ENCODE data around the gene TRMT10A. TPM values are rescaled to one million over a fixed set of nuclear protein-coding genes. Genes with fewer than 3 reads are reported as not detected.

TRMT10A gene
- total and polyA plus RNA-seq, 2 of the 13 experiments (the other 11 are each of a cell fraction or from before 2014, with no cell fraction given) = 3.9 to 12.6 TPM

DNA sequence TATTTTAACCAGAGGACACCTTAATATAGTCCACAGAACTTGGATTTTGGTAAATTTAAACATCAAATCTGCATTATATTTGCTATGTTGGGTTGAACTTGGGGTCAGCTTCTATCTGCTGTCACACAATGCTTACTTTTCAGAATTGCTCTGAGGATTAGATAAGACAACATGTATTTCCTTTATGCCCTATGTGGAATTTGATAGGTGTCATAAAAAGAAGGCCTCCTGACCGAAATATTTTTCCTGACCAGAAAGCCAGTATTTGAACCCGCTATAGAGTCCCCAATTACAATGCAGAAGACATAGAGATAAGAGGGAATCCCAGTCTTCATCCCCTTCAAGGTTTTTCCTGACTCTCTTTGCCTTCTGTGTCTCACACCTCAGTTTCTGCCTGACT, 14.9 kb upstream of the TRMT10A start:
- CTCF ChIA-PET (ENCODE audit: low intra/inter-chr PET ratio, low total read pairs) = no interaction called here
- H3K36me3 ChIP-seq (replicated peaks in 1 of 2; ENCODE audit: control insufficient read depth in 1 of 2, insufficient read depth in 2 of 2, low read length in 2 of 2) = peaks cover 2 to 21% of the 10 kb centered on the region in 2 experiments; a peak in 4 of 5 replicates
- POLR2A ChIA-PET = interaction anchor here (1.0 kb wide), 1 partner anchor 15 kb away, joined by 3 read pairs; the partner anchor contains the start of gene TRMT10A
- FAIRE-seq (no peak), ATAC-seq (no peak), DNase-seq (ENCODE audit: low spot score) (no peak)
- no peaks in the 10 kb centered on the region for H3K27me3 ChIP-seq (ENCODE audit: control insufficient read depth in 1 of 2, insufficient read depth in 2 of 2, low read length in 2 of 2)
- peaks cover 59% of the 10 kb centered on the region for H3K79me2 ChIP-seq (ENCODE audit: insufficient read depth, low read length)
- no peak overlapping the region for H3K4me3 ChIP-seq (replicated peaks in 1 of 3; ENCODE audit: insufficient read depth in 1 of 3, low read depth in 2 of 3, low read length in 3 of 3)
- H3K4me2 ChIP-seq (ENCODE audit: low read depth, low read length) = peak overlapping the region; percentile 60
- no peaks in the 10 kb centered on the region for H3K9me3 ChIP-seq (ENCODE audit: low read length)
- WGBS (ENCODE audit: low lambda C conversion rate) = 95% methylated on average over 2 of the region's 2 CpGs
- no peak overlapping the region for H3K27ac ChIP-seq (ENCODE audit: extremely low read length, insufficient read depth, low read length)
- in situ Hi-C loops (cut with HindIII; ENCODE audit: extremely low pct_ligation_motif_present, low pct_unique_long_range_greater_than_20kb) (no loop called here), intact Hi-C loops (cut with micrococcal nuclease; ENCODE audit: unreplicated experiment) (no loop called here)
- peaks cover 36% of the 10 kb centered on the region for H3K4me1 ChIP-seq (ENCODE audit: insufficient read depth, low read length)
- BruUV-seq (replicated peaks) = no TSS peak
- no peak overlapping the region for H2AFZ ChIP-seq (ENCODE audit: low read length)
- TF ChIP-seq YEATS2 (CRISPR knock-in tag; IDR thresholded peaks at IDR 0.05; ENCODE audit: borderline replicate concordance) = no peak
- TF ChIP-seq ZFAT (CRISPR knock-in tag; conservative IDR thresholded peaks at IDR 0.05) = no peak
- TF ChIP-seq ZNF569 (CRISPR knock-in tag; IDR thresholded peaks at IDR 0.05; ENCODE audit: borderline replicate concordance) = no peak
- no peak for TF ChIP-seq ZNF776 (CRISPR knock-in tag; IDR thresholded peaks at IDR 0.05)
- no peak for TF ChIP-seq MYNN (CRISPR knock-in tag; IDR thresholded peaks at IDR 0.05; ENCODE audit: low read depth)
- no peak for TF ChIP-seq KLF12 (CRISPR knock-in tag; IDR thresholded peaks at IDR 0.05; ENCODE audit: borderline replicate concordance)
- no peak overlapping the region; the same call in 1 of the 2 replicates for H3K9ac ChIP-seq (ENCODE audit: insufficient read depth, low read depth, low read length)
- H4K20me1 ChIP-seq (ENCODE audit: insufficient read depth, low read length) = no peaks in the 10 kb centered on the region

DNA sequence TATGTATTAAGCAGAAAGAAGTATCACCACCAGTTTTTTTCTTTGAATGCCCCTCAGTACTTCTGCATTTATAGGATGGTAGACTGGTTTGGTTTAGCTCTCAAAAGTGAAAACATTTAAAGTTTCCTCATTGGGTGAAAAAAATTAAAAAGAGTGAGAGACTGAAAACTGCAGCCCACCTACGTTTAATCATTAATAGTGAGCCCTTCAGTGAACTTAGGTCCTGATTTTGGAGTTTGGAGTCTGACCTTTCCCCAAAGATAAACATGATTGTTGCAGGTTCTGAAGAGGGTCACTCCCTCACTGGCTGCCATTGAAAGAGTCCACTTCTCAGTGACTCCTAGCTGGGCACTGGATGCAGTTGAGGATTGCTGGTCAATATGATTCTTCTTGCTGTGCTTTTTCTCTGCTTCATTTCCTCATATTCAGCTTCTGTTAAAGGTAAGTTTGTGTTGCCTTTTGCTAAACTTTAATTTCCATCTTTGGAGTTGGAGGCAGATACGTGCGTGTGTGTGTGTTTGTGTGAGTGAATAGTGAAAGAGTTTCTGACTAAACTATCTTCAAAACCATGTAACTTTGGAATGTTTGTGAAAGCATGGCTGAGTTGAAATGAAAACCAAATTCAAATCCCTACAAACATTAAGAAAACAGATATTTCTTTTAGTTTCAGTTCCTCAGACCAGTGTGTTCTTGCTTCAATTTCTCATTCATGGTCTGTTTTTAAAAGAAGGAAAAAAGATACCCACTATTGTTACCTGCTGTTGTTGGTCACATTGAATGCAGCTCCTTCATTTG, 10.9 kb upstream of the TRMT10A start, which contains the start of gene MTTP:
Gene MTTP, plus strand, starts transcription at position 295 of the 795 bp plus-strand sequence. Its CDS starts 86 bp downstream, at position 381.
- WGBS (ENCODE audit: low lambda C conversion rate) = 3% methylated on average over 3 of the region's 3 CpGs
- Histone ChIP-seq H3K4me1 (ENCODE audit: insufficient read depth, low read length) (peaks cover 57% of the 10 kb centered on the region), H3K27me3 (ENCODE audit: control insufficient read depth in 1 of 2, insufficient read depth in 2 of 2, low read length in 2 of 2) (no peaks in the 10 kb centered on the region), H4K20me1 (ENCODE audit: insufficient read depth, low read length) (no peaks in the 10 kb centered on the region), H3K9me3 (ENCODE audit: low read length) (no peaks in the 10 kb centered on the region), H3K79me2 (ENCODE audit: insufficient read depth, low read length) (peaks cover 46% of the 10 kb centered on the region), H3K27ac (ENCODE audit: extremely low read length, insufficient read depth, low read length) (peak within 1 kb of the TSS; percentile 87), H3K4me2 (ENCODE audit: low read depth, low read length) (peak within 1 kb of the TSS; percentile 65), H3K9ac (ENCODE audit: insufficient read depth, low read depth, low read length) (peak within 1 kb of the TSS; percentile 75), H3K4me3 (replicated peaks in 1 of 3; ENCODE audit: insufficient read depth in 1 of 3, low read depth in 2 of 3, low read length in 3 of 3) (peak within 1 kb of the TSS; percentile 53 to 96 (median 72)), H2AFZ (ENCODE audit: low read length) (peak within 1 kb of the TSS; percentile 89), H3K36me3 (replicated peaks in 1 of 2; ENCODE audit: control insufficient read depth in 1 of 2, insufficient read depth in 2 of 2, low read length in 2 of 2) (no peaks in the 10 kb centered on the region)
- FAIRE-seq (peak; percentile 59), DNase-seq (ENCODE audit: low spot score) (peak; percentile 67), ATAC-seq (peak; percentile 98)
- in situ Hi-C loops (cut with HindIII; ENCODE audit: extremely low pct_ligation_motif_present, low pct_unique_long_range_greater_than_20kb) (no loop called here), intact Hi-C loops (cut with micrococcal nuclease; ENCODE audit: unreplicated experiment) (loop anchor here (1.0 kb wide), 1 partner anchor 10 kb away; the partner anchor contains the start of gene TRMT10A)
- POLR2A ChIA-PET = interaction anchor here (1.0 to 3.9 kb wide), 2 partner anchors 11 to 372 kb away, joined by 4 to 44 read pairs; partner anchors contain the start of genes DNAJB14 and TRMT10A
- CTCF ChIA-PET (ENCODE audit: low intra/inter-chr PET ratio, low total read pairs) = no interaction called here
- BruUV-seq (replicated peaks) = TSS peak; percentile 89
- no peak for TF ChIP-seq IRX3 (CRISPR knock-in tag; IDR thresholded peaks at IDR 0.05; ENCODE audit: borderline replicate concordance, low read depth)
- TF ChIP-seq, protein P1, sequence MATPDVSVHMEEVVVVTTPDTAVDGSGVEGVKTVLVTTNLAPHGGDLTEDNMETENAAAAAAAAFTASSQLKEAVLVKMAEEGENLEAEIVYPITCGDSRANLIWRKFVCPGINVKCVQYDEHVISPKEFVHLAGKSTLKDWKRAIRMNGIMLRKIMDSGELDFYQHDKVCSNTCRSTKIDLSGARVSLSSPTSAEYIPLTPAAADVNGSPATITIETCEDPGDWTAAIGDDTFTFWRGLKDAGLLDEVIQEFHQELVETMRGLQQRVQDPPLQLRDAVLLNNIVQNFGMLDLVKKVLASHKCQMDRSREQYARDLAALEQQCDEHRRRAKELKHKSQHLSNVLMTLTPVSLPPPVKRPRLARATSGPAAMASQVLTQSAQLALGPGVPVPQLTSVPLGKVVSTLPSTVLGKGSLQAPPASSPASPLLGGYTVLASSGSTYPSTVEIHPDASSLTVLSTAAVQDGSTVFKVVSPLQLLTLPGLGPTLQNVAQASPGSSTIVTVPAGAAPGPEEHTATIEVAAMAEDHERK (CRISPR knock-in tag; IDR thresholded peaks at IDR 0.05; ENCODE audit: low read depth) = no peak
- peak; percentile 29; the same call in 1 of the 2 replicates for TF ChIP-seq TOPORS (CRISPR knock-in tag; IDR thresholded peaks at IDR 0.05)
- no peak for TF ChIP-seq NFATC3 (CRISPR knock-in tag; IDR thresholded peaks at IDR 0.05)
- no peak for TF ChIP-seq CEBPB (IDR thresholded peaks at IDR 0.05; ENCODE audit: borderline replicate concordance, low read depth, low read length)
- TF ChIP-seq TBL1XR1 (IDR thresholded peaks at IDR 0.05; ENCODE audit: borderline replicate concordance, low read length, partially characterized antibody) = no peak
- TF ChIP-seq NCOA5 (CRISPR knock-in tag; IDR thresholded peaks at IDR 0.05) = no peak
- 0 out of 2 replicates have a peak, but pooled peaks have one; percentile 19 for TF ChIP-seq ZKSCAN8 (CRISPR knock-in tag; IDR thresholded peaks at IDR 0.05; ENCODE audit: borderline replicate concordance)
- TF ChIP-seq ZNF256 (CRISPR knock-in tag; conservative IDR thresholded peaks at IDR 0.05) = no peak

All from HepG2 (cell line).